SU-DHL-6 (cell line): ENCODE data around the gene DGLUCY.
"Not testable (repeated sequence)": the region's sequence is repeated elsewhere in the genome, so short reads cannot be mapped to it uniquely, and the experiment has no call there.

ENCODE experiments used
- H2AFZ ChIP-seq: fragments of 200-600 bp; sonication (generic); 2 replicates; pipeline ENCODE4 v1.6.1; 2014; ENCODE audit warnings: low read depth, mild to moderate bottlenecking, moderate library complexity, mixed read lengths, antibody characterized with exemption, low read length; ENCODE audit not compliant: severe bottlenecking
- H3F3A ChIP-seq: fragments of 200-600 bp; shearing (Covaris generic); 2 replicates; pipeline ENCODE4 v1.6.0; 2016; ENCODE audit warnings: antibody characterized with exemption, mild to moderate bottlenecking; ENCODE audit not compliant: insufficient read depth
- H3K27ac ChIP-seq: fragments of 200-600 bp; sonication (generic); 2 replicates; pipeline ENCODE4 v1.5.1; 2016; ENCODE audit warnings: low read depth, mild to moderate bottlenecking, low read length, moderate library complexity, mixed read lengths
- H3K27me3 ChIP-seq: fragments of 200-600 bp; sonication (generic), shearing (Covaris generic); 2 replicates; pipeline ENCODE4 v1.6.0; 2014; ENCODE audit warnings: mild to moderate bottlenecking, low read length
- H3K36me3 ChIP-seq: fragments of 200-600 bp; sonication (generic); 2 replicates; pipeline ENCODE4 v1.6.1; 2014; ENCODE audit warnings: mild to moderate bottlenecking, low read length, mixed read lengths
- H3K4me2 ChIP-seq: fragments of 300-600, 200-600 bp; shearing (Covaris generic), sonication (generic); 2 replicates; pipeline ENCODE4 v1.6.0; 2014; ENCODE audit warnings: low read length, low read depth, mild to moderate bottlenecking; ENCODE audit not compliant: poor library complexity, severe bottlenecking
- H3K4me3 ChIP-seq: fragments of 200-600 bp; sonication (generic); 2 replicates; pipeline ENCODE4 v1.5.1; 2014; ENCODE audit warnings: antibody characterized with exemption, low read length, mild to moderate bottlenecking, mixed read lengths; ENCODE audit not compliant: insufficient read depth, poor library complexity, severe bottlenecking
- H3K79me2 ChIP-seq: fragments of 200-600 bp; sonication (generic); 2 replicates; pipeline ENCODE4 v1.6.1; 2014; ENCODE audit warnings: mild to moderate bottlenecking, low read length, moderate library complexity; ENCODE audit not compliant: insufficient read depth
- H3K9ac ChIP-seq: fragments of 200-600 bp; sonication (generic); 2 replicates; pipeline ENCODE4 v1.7.0; 2014; ENCODE audit warnings: mild to moderate bottlenecking, low read length
- H3K9me2 ChIP-seq: fragments of 200-600 bp; sonication (generic); replicated peaks from 2 replicates; pipeline ENCODE4 v1.6.1; 2014; ENCODE audit warnings: low read length; ENCODE audit not compliant: insufficient read depth
- H3K9me3 ChIP-seq: fragments of 200-600 bp; sonication (generic); 2 replicates; pipeline ENCODE4 v1.6.1; 2014; ENCODE audit warnings: low read length, mixed read lengths; ENCODE audit not compliant: insufficient read depth
- H4K20me1 ChIP-seq: fragments of 200-600 bp; sonication (generic); 2 replicates; pipeline ENCODE4 v1.6.1; 2014; ENCODE audit warnings: low read depth, mild to moderate bottlenecking, antibody characterized with exemption, low read length, moderate library complexity, mixed read lengths
- CTCF ChIP-seq: fragments of 200-600 bp; sonication (generic); IDR thresholded peaks from one replicate; pipeline ENCODE4 v1.5.1; 2017; ENCODE audit warnings: antibody characterized with exemption, mild to moderate bottlenecking, low read length, moderate library complexity; ENCODE audit not compliant: insufficient read depth, poor library complexity, severe bottlenecking
- EZH2phosphoT487 ChIP-seq: fragments of 200-600 bp; sonication (generic), shearing (Covaris generic); conservative IDR thresholded peaks from 2 replicates; pipeline ENCODE4 v1.6.1; 2018; ENCODE audit warnings: mild to moderate bottlenecking, antibody characterized with exemption, low read length, moderate library complexity, mixed read lengths

Gene DGLUCY

GRCh38 chr14:91175291-91176201 lies 61.7 kb downstream of the DGLUCY start:
- Histone ChIP-seq H3K36me3 (no peaks in the 10 kb centered on the region), H2AFZ (no peak overlapping the region), H3F3A (no peaks in the 10 kb centered on the region), H3K4me3 (no peak overlapping the region), H3K79me2 (no peaks in the 10 kb centered on the region), H3K9me2 (no peaks in the 10 kb centered on the region), H3K9me3 (no peaks in the 10 kb centered on the region), H3K9ac (no peak overlapping the region), H3K4me2 (no peak overlapping the region), H4K20me1 (no peaks in the 10 kb centered on the region), H3K27ac (no peak overlapping the region), H3K27me3 (no peaks in the 10 kb centered on the region)
- TF ChIP-seq EZH2phosphoT487 (no peak), CTCF (no peak)

GRCh38 chr14:91177073-91178034 lies 63.5 kb downstream of the DGLUCY start:
- Histone ChIP-seq H3K27ac (no peak overlapping the region), H3K36me3 (no peaks in the 10 kb centered on the region), H3K79me2 (no peaks in the 10 kb centered on the region), H3K9me3 (no peaks in the 10 kb centered on the region), H3K27me3 (no peaks in the 10 kb centered on the region), H3K9me2 (no peaks in the 10 kb centered on the region), H3F3A (no peaks in the 10 kb centered on the region), H3K9ac (no peak overlapping the region), H3K4me3 (no peak overlapping the region), H3K4me2 (no peak overlapping the region), H4K20me1 (no peaks in the 10 kb centered on the region), H2AFZ (no peak overlapping the region)
- TF ChIP-seq EZH2phosphoT487 (no peak), CTCF (peak; percentile 75)

GRCh38 chr14:91180611-91181010 lies 66.7 kb downstream of the DGLUCY start:
- Histone ChIP-seq H4K20me1 (no peaks in the 10 kb centered on the region), H3K79me2 (no peaks in the 10 kb centered on the region), H3K27me3 (no peaks in the 10 kb centered on the region), H3K36me3 (no peaks in the 10 kb centered on the region), H3K27ac (no peak overlapping the region), H3K4me3 (no peak overlapping the region), H3F3A (no peaks in the 10 kb centered on the region), H3K4me2 (no peak overlapping the region), H3K9me3 (no peaks in the 10 kb centered on the region), H3K9me2 (no peaks in the 10 kb centered on the region), H2AFZ (no peak overlapping the region), H3K9ac (no peak overlapping the region)
- TF ChIP-seq EZH2phosphoT487 (no peak), CTCF (no peak)

- H3K36me3 ChIP-seq, H3K27ac ChIP-seq, H3K27me3 ChIP-seq, H3K9ac ChIP-seq, H3K79me2 ChIP-seq, H3K9me3 ChIP-seq, H3K4me3 ChIP-seq, H3K9me2 ChIP-seq, H2AFZ ChIP-seq, H3K4me2 ChIP-seq, H4K20me1 ChIP-seq, H3F3A ChIP-seq: not testable (repeated sequence)
Measured at GRCh38 chr14:91182753-91183152, 68.9 kb downstream of the DGLUCY start.
